AG20443 (cell line): Measurements from ENCODE around the gene SYT9.

ENCODE experiments used
- DNase-seq: peaks from one replicate; pipeline ENCODE4 v3.0.0; 2012; ENCODE audit warnings: low spot score, mixed read lengths

Gene SYT9

GRCh38 chr11:7347611-7348431, 96.1 kb downstream of the SYT9 start:
- DNase-seq: no peak

DNA sequence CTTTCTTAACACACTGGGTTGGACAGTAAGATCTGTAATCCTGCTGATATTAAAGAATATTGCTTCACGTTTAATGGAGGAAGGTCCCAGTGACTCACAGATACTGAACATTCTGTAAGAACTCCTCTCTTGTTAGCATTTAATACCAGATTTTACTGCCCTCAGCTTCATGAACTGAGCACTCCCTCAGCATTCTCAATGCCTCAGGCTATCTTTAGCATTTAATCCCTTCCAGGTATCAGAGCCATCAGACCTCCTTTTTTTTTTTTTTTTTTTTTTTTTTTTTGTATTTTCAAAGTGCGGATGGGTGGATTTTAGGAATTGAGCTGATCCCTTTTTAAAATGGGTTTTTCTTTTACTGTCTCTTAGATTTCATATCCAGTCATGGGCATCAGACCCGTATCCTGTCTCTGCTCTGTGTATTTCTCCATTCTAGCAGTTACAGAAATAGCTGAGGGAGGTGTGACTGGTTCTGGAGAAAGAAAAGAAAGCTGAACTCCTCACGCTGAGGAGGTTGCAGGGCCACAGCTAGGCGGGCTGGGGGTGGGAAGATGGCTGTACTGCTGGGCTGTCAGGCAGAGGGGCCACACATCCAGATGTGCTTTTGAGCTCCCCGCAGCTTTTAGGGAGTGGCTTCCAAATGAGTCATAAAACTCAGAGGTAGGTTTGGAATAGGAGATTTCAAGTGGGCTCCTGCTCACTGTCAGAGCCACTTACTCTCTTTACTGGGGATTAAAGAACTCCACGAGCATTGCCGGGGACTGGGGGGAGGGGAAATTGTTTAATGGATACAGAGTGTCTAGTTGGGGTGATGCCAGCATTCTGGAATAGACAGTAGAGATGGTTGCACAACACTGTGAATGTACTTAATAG, 97.0 kb downstream of the SYT9 start:
- no peak for DNase-seq

GRCh38 chr11:7351228-7351627, 99.5 kb downstream of the SYT9 start:
- DNase-seq: no peak

DNA sequence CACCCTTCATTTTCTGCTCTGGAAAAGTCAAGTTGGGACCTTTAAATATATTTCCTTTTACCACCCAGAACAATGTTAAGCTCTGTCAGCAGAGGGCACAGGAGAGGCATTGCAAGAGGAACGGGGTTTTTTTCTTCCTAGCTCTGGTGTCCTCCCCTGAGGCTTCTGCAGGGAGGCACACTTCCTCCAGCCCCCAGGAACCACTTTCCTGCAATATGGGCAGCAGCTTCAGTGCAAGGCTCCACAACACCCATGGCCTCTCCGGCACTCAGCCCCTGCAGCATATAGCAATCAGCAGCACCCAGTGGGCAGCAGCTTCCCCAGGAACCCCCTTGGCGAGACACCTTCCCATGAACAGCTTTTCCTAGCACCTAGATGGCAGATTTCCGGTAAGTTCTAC, 101.4 kb downstream of the SYT9 start:
- DNase-seq: peak; percentile 56

GRCh38 chr11:7364660-7365059, 113.0 kb downstream of the SYT9 start:
- DNase-seq: no peak

DNA sequence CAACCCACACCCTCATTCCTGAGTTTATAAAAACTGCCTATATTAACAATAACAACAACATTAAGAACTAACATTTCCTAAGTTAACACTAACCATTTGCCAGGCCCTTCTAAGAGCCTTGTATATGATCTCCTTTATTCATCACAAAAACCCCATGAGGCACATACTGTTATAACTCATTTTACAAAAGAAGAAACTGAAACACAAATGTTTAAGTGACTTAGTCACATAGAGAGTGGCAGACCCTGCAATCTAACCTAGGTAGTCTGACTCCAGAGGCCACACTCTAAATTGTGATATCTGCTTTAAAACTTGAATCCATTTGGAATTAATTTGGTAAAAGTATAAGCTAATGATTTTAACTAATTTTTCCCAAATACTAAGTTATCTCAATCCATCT, 116.1 kb downstream of the SYT9 start:
- no peak for DNase-seq

DNA sequence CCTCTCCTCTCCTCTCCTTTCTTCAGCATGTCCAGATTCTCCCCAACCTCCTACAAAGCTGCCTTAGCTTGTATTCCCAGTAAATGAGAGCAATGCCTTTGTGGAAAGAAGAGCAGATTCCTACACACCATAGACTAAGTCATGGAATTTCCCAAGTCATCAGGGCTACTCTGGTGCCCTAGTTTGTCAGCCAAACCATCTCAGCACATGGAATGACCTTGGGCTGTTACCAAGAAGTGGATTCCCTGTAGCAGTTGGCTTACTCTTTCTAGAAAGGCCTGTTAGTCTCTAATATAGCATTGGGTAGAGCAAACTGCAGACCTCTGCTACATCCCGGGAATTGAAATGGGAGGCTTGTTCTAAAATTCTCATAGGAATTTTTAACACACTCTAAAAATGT, 124.7 kb downstream of the SYT9 start:
- DNase-seq: no peak

- no peak for DNase-seq
Measured at GRCh38 chr11:7381937-7382336, 130.2 kb downstream of the SYT9 start.

DNA sequence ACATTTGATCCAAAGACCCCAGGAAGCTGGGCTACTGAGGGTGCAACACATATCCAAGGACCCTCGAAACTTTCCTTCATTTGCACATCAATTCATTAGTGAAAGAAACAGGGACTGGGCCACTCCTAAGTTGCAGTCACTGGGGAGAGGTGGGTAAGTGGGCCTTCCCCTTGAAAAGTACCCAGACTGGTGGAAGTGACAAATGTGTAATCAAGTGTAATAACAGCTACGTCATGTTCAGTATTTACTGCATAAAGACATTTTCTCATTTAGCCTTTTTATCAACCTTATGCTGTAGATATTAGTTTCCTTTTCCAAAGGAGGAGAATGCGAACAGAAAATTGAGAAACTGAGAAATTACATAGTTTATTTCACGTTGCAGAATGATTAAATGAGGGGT, 131.7 kb downstream of the SYT9 start:
- no peak for DNase-seq

DNA sequence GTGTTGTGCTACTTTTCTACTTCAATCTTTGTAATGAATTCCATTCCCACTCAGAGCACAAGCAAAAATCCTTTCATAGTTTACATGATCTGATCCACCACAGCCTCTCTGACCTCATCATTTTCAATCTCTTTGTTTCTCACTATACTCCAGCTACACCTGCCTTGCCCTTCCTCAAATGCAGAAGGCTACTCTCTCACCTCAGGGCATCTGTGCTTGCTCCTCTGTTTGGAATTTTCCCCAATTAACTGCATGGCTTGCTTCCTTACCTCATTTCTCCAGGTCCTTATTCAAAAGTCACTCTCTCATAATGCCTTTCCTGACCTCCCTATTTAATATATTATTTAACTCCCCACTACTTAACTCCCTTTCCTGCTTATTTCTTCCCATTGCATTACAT, 133.0 kb downstream of the SYT9 start:
- no peak for DNase-seq

- DNase-seq: no peak
Measured at GRCh38 chr11:7385532-7385931, 133.8 kb downstream of the SYT9 start.

DNA sequence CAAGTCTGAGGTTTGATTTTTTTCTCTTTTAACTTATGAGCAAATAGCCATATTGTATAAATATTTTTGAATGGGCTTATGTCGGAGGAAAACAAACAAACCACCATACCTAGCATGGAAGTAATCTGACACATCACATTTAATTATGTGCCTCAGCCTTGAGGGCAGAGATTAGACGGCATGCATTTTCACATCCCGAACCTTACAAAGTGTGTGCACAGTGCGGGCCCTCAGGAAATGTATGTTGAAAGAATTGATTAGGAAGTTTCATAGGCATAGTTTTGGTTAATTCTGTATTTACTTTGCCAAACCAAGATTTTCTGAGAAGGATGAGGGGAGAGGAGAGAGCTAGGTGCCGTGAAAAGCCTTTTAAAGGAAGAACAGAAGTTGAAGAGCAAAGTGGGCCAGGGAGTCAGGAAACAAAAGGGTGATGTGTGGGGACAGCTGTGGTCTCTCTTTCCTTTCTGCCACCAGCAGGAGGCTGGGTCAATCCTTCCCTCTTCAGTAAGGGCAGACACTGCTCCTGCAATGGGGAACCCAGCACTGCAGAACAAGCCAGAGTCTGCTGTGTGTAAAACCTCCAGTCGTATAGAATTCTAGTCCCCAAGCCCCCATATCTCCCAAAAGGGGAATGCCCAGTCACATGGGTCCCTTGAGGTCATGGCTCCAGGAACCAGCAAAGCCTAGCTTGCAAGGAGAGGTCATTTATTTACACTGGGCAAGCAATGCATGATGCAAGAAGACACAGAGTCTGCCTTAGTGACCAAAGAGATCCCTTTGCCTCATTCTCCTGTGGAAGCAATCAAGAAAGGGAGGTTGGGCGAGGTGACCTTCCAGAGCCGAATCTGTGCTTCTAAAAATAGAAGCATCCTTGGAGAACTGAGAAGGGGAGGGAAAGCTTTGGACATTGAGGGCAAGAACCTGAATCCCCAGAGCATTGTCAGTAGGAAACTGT, 162.5 kb downstream of the SYT9 start:
- no peak for DNase-seq

DNA sequence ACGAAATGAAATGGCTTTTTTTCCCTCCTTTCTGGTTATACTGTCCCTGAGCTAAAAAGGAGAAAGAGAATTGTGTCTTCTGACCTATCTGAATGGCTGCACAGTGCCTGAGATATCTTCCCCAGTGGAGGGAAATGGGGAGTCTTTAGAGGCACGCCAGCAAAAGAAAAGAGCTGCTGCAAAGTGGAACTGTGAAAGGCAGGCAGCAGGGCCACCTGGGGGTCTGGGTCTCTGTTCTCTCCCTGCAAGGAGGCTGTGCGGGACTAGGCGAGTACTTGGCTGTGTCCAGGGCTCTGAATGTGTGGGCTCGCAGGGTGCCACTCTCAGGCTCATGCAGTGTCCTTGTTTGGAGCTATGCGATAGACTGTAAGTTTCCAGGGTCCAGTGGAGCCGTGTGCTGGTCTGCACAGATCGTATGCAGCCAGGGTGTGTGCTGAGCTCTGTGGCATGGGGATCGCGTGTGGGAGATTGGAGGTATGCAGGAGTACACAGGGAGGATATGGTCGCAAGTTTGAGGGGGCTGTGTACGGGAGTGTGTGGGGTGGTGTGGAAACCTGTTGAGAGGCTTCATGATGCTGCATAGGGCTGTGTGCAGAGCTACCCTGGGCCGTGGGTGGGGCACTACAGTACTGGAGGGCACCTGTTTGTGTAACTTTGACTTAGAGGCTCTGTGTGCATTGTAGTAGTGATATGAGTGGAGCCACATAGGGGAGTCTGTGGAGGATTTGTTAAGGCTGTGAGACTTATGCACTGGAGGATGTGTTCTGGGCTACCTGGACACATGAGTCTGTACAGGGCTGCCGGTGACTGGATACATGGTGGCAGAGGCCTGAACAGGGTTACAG, 163.5 kb downstream of the SYT9 start:
- DNase-seq: no peak

GRCh38 chr11:7416080-7416479, 164.4 kb downstream of the SYT9 start:
- no peak for DNase-seq

DNA sequence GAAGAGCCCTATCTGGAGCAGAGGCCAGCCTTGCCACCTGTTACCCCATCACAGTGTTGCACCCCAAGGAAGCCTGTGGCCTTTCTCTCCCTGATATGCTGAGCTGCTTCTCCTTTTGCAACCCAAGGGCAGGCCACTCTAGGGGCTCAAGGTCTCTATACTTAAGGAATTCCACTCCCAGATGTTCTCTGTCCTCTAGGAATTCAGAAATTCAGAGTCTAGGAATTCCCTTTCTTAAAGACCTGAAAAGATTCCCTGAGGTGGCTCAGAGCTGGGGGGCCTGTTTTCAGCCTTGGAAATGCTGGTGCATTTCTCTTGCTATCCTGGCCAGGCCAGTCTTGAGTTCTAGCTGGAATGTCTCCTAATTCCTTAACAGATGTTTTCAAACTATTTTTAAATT, 165.6 kb downstream of the SYT9 start:
- no peak for DNase-seq

- no peak for DNase-seq
Measured at GRCh38 chr11:7418061-7418460, 166.4 kb downstream of the SYT9 start.

DNA sequence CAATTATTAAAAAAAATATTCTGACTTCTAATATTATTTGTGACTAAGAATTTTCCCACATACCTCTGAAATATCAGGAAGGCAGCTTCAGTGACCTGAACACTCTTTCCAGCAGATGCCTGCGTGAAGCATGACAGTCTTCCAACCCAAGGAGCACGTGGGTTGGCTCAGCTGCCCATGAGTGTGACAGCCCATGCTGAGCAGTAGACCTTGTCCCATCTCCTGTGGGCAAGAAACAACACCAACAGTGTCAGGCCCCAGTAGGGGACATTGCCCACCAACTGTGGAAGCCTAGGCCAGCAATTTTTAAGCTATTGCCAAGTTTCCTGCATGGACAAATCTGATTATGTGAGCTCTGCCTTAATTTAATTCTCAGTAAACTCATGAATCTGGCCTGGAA, 167.2 kb downstream of the SYT9 start:
- DNase-seq: no peak

DNA sequence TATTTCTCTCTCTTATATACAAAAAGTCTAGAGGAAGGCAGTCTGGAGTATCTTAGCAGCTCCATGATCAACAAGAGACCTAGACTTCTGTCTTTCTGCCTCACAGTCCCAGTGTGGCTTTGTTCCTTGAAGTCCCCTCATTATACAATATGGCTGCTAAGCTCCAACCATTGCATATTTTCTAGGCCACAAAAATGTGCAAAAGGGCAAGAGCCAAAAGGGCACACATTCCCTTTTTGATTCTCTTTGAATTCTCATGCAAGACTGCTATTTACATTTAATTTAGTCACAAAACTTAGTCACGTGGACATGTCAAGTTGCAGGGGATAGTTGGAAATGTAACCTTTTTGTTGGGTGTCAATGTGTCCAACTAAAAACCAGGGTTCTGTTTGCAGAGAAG, 169.4 kb downstream of the SYT9 start:
- DNase-seq: no peak

DNA sequence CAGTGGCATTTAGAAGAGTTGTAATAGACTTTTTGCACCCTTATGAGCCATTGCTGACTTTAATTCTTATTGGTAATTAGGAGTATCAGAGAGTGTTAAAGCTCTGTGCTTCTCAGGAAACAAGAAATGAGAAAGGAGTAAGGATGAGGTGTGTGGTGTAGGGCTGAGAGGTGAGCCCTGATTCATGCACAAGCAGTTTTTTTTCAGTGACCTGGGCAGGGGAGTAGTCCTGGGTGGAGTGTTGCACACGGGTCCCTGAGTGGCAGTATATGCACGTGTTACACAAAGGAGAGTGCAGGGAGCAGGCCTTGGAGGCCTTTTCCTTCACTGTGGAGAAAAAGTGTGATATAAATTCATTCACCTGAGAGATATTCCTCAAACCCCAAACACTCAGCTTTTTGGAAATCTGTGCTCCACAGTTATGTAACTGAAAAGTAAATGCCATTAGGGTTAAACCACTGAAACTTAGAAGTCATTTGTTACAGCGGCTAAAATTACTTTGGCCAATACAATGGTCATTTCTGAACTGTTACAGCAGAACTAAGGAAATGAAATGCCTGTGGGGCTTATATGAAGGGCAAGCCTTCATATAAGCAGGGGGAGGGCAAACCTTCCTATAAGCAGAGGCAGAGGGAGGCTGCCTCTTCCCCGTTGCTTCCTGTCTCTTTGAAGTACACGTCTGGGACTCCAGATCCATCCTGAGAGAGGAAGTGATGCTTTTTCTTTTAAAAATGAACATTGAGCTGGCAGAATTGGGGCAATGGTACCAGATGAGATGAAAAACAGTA, 171.0 kb downstream of the SYT9 start:
- DNase-seq: no peak

- no peak for DNase-seq
Measured at GRCh38 chr11:7423946-7424345, 172.2 kb downstream of the SYT9 start.
